ENCODE data around the gene AJM1. TPM values are rescaled to one million over a fixed set of nuclear protein-coding genes. Genes with fewer than 3 reads are reported as not detected.
"Not testable (repeated sequence)": the region's sequence is repeated elsewhere in the genome, so short reads cannot be mapped to it uniquely, and the experiment has no call there.

AJM1 gene
- total RNA-seq, 1 experiment from 2014 or later, result 0.77 TPM

GRCh38 chr9:136843801-136844740 lies 1.8 kb downstream of the AJM1 start:
- not testable (repeated sequence) for H3K27ac ChIP-seq; H3K27me3 ChIP-seq; H3K4me3 ChIP-seq; H3K9me3 ChIP-seq (replicated peaks); H3K36me3 ChIP-seq
- DNase-seq, result peak in 1 of 2 experiments; percentile 48
- H3K4me1 ChIP-seq, result peaks cover 24% of the 10 kb centered on the region

GRCh38 chr9:136844761-136845464 lies 2.6 kb downstream of the AJM1 start:
- DNase-seq, result no peak
- peaks cover 24% of the 10 kb centered on the region for H3K4me1 ChIP-seq
- no peaks in the 10 kb centered on the region for H3K27me3 ChIP-seq
- no peak overlapping the region for H3K4me3 ChIP-seq
- no peak overlapping the region for H3K27ac ChIP-seq
- H3K9me3 ChIP-seq (replicated peaks), result no peaks in the 10 kb centered on the region
- H3K36me3 ChIP-seq, result no peaks in the 10 kb centered on the region

GRCh38 chr9:136845465-136846260 lies 3.4 kb downstream of the AJM1 start:
- Histone ChIP-seq H3K36me3 (no peaks in the 10 kb centered on the region), H3K4me1 (peaks cover 18% of the 10 kb centered on the region), H3K9me3 (replicated peaks) (no peaks in the 10 kb centered on the region), H3K27me3 (no peaks in the 10 kb centered on the region), H3K27ac (no peak overlapping the region), H3K4me3 (no peak overlapping the region)
- DNase-seq, result no peak

GRCh38 chr9:136846376-136847087 lies 4.3 kb downstream of the AJM1 start:
- H3K36me3 ChIP-seq, result no peaks in the 10 kb centered on the region
- H3K27me3 ChIP-seq, result no peaks in the 10 kb centered on the region
- H3K27ac ChIP-seq, result no peak overlapping the region
- no peak for DNase-seq
- H3K4me1 ChIP-seq, result peaks cover 9% of the 10 kb centered on the region
- no peaks in the 10 kb centered on the region for H3K9me3 ChIP-seq (replicated peaks)
- no peak overlapping the region for H3K4me3 ChIP-seq

GRCh38 chr9:136847088-136847825 lies 5.0 kb downstream of the AJM1 start:
- H3K27me3 ChIP-seq, result no peaks in the 10 kb centered on the region
- peaks cover 6% of the 10 kb centered on the region for H3K4me1 ChIP-seq
- peak overlapping the region; percentile 69 for H3K4me3 ChIP-seq
- DNase-seq, result no peak
- H3K9me3 ChIP-seq (replicated peaks), result no peaks in the 10 kb centered on the region
- H3K27ac ChIP-seq, result no peak overlapping the region
- H3K36me3 ChIP-seq, result no peaks in the 10 kb centered on the region

GRCh38 chr9:136847826-136848392 lies 5.6 kb downstream of the AJM1 start:
- Histone ChIP-seq H3K36me3 (no peaks in the 10 kb centered on the region), H3K27ac (no peak overlapping the region), H3K9me3 (replicated peaks) (no peaks in the 10 kb centered on the region), H3K27me3 (no peaks in the 10 kb centered on the region), H3K4me3 (peak overlapping the region; percentile 69), H3K4me1 (peaks cover 4% of the 10 kb centered on the region; the same call in 1 of the 2 replicates)
- DNase-seq, result peak; percentile 86

GRCh38 chr9:136848393-136849037 lies 6.2 kb downstream of the AJM1 start:
- Histone ChIP-seq H3K4me3 (peak overlapping the region; percentile 69), H3K36me3 (no peaks in the 10 kb centered on the region), H3K9me3 (replicated peaks) (no peaks in the 10 kb centered on the region), H3K27me3 (no peaks in the 10 kb centered on the region), H3K27ac (peak overlapping the region; percentile 42), H3K4me1 (no peaks in the 10 kb centered on the region; the same call in 1 of the 2 replicates)
- DNase-seq, result no peak

- Histone ChIP-seq H3K27ac (peak within 1 kb of the TSS; percentile 42), H3K4me3 (peak within 1 kb of the TSS; percentile 69), H3K36me3 (no peaks in the 10 kb centered on the region), H3K27me3 (no peaks in the 10 kb centered on the region), H3K4me1 (no peaks in the 10 kb centered on the region; the same call in 1 of the 2 replicates), H3K9me3 (replicated peaks) (no peaks in the 10 kb centered on the region)
- DNase-seq, result peak; percentile 99 to 100
Observed at GRCh38 chr9:136849038-136849959, 7.0 kb downstream of the AJM1 start, which contains the start of gene PHPT1. Gene PHPT1 (plus strand): TSS chr9:136849409. CDS start chr9:136849431, 22 bp downstream.

GRCh38 chr9:136849960-136850865 lies 7.9 kb downstream of the AJM1 start:
- no peaks in the 10 kb centered on the region for H3K27me3 ChIP-seq
- no peaks in the 10 kb centered on the region for H3K9me3 ChIP-seq (replicated peaks)
- H3K4me3 ChIP-seq, result peak overlapping the region; percentile 69
- H3K27ac ChIP-seq, result no peak overlapping the region
- DNase-seq, result no peak
- no peaks in the 10 kb centered on the region for H3K36me3 ChIP-seq
- no peaks in the 10 kb centered on the region; the same call in 1 of the 2 replicates for H3K4me1 ChIP-seq

GRCh38 chr9:136850866-136851775 lies 8.8 kb downstream of the AJM1 start:
- no peak overlapping the region for H3K27ac ChIP-seq
- H3K4me3 ChIP-seq, result no peak overlapping the region
- no peak for DNase-seq

More at GRCh38 chr9:136850866-136851775, 8.8 kb downstream of the AJM1 start:
- Histone ChIP-seq H3K4me1 (no peaks in the 10 kb centered on the region; the same call in 1 of the 2 replicates), H3K27me3 (no peaks in the 10 kb centered on the region), H3K9me3 (replicated peaks) (no peaks in the 10 kb centered on the region), H3K36me3 (no peaks in the 10 kb centered on the region)

All from SJCRH30 (cell line).